Suprapubic skin (tissue), 4 donors: ENCODE data around the gene RTTN.

Experiments used
- CTCF ChIP-seq, 2 donors: fragments of 200-600 bp in 1 of 2; fragments of 450-650 bp in 1 of 2; sonication (generic) in 1 of 2; IDR thresholded peaks; one replicate each; pipeline ENCODE4 v1.5.1; 2016 to 2019; ENCODE audit warnings: antibody characterized with exemption in 2 of 2, mild to moderate bottlenecking in 1 of 2, moderate library complexity in 1 of 2
- EP300 ChIP-seq: sonication (generic); formaldehyde crosslinking; IDR thresholded peaks from one replicate; pipeline ENCODE4 v1.6.1; 2017; ENCODE audit warnings: antibody characterized with exemption
- POLR2A ChIP-seq, 2 donors: fragments of 450-650 bp; IDR thresholded peaks; one replicate each; pipeline ENCODE4 v1.6.1; 2017; ENCODE audit warnings: antibody characterized with exemption in 2 of 2, mild to moderate bottlenecking in 2 of 2, moderate library complexity in 2 of 2
- POLR2AphosphoS5 ChIP-seq, 3 donors: sonication (generic); formaldehyde crosslinking; IDR thresholded peaks; one replicate each; pipeline ENCODE4 v1.6.1; 2017; ENCODE audit warnings: antibody characterized with exemption in 3 of 3

GRCh38 chr18:70149616-70150301, 55.7 kb downstream of the RTTN start:
- TF ChIP-seq POLR2A (IDR thresholded peaks at IDR 0.05) (no peak), CTCF (IDR thresholded peaks at IDR 0.05) (no peak), POLR2AphosphoS5 (IDR thresholded peaks at IDR 0.05) (no peak), EP300 (no peak)
